Esophagus squamous epithelium (tissue), 5 donors: Measurements from ENCODE around the gene LPP. TPM values are rescaled to one million over a fixed set of nuclear protein-coding genes. Genes with fewer than 3 reads are reported as not detected.

Experiments used
- DNase-seq: peaks from one replicate; lab custom pipeline; 2025; lab: John Stamatoyannopoulos, UW
- H3K27ac ChIP-seq, 4 donors: fragments of 200-600 bp; sonication (generic); one replicate each; pipeline ENCODE4 v1.5.1; 2016 to 2019; ENCODE audit warnings: mild to moderate bottlenecking in 1 of 4
- H3K27me3 ChIP-seq, 4 donors: fragments of 200-600 bp; sonication (generic); 1 replicate in 3 of 4; 2 replicates in 1 of 4; pipeline versions ENCODE4 v1.5.1 to v1.6.0; 2017 to 2021; ENCODE audit warnings: antibody characterized with exemption in 1 of 4
- H3K36me3 ChIP-seq, 3 donors: fragments of 200-600 bp; sonication (generic); one replicate each; pipeline ENCODE4 v1.5.1; 2016 to 2019
- H3K4me1 ChIP-seq, 3 donors: fragments of 200-600 bp; sonication (generic); one replicate each; pipeline ENCODE4 v1.5.1; 2017 to 2019
- H3K4me3 ChIP-seq, 4 donors: fragments of 200-600 bp; sonication (generic); 1 replicate in 3 of 4; 2 replicates in 1 of 4; pipeline ENCODE4 v1.5.1; 2016 to 2019; ENCODE audit warnings: mild to moderate bottlenecking in 2 of 4, moderate library complexity in 1 of 4
- H3K9me3 ChIP-seq, 3 donors: fragments of 200-600 bp; sonication (generic); one replicate each; pipeline ENCODE4 v1.5.1; 2016 to 2019
- CTCF ChIP-seq, 6 experiments: fragments of 450-650 bp in 4 of 6; fragments of 200-600 bp in 2 of 6; sonication (generic) in 2 of 6; IDR thresholded peaks; one replicate each; pipeline ENCODE4 v1.5.1; 2016 to 2019; ENCODE audit warnings: antibody characterized with exemption in 6 of 6, mild to moderate bottlenecking in 4 of 6, moderate library complexity in 4 of 6
- POLR2A ChIP-seq, 4 donors: fragments of 450-650 bp; IDR thresholded peaks; one replicate each; pipeline ENCODE4 v1.6.1; 2017; ENCODE audit warnings: antibody characterized with exemption in 4 of 4, mild to moderate bottlenecking in 4 of 4, moderate library complexity in 3 of 4
- WGBS, 2 donors: methylation state at CpG; one replicate each; pipeline ENCODE4 v1.1.5; 2018; 5-methylcytosine and 5-hydroxymethylcytosine counted together
- intact Hi-C: fragments of 100-400 bp; cut with DNase I; formaldehyde crosslinking; loops from one replicate; pipeline ENCODE4 v1.15.0; 2022
- total RNA-seq, 4 donors: library from RNA; depleted of rRNA; stranded (reverse); fragments of >200 nt; gene quantifications; one replicate each; pipeline ENCODE4 v1.1.0, GENCODE V29; 2016
- donor health status: DM: yes; HTN: yes; CAD: no.

The LPP gene
- total RNA-seq, 4 donors from 2014 or later = 41.4 to 369 (median 97.3) TPM

GRCh38 chr3:188261011-188261410 is 107.1 kb downstream of the LPP start:
- H3K4me1 ChIP-seq = peaks cover 0 to 72% (median 21%) of the 10 kb centered on the region in 3 donors
- peak overlapping the region; percentile 35 to 89 (median 77) for H3K27ac ChIP-seq
- intact Hi-C loops = no loop called here
- no peaks in the 10 kb centered on the region for H3K27me3 ChIP-seq
- H3K4me3 ChIP-seq = no peak overlapping the region
- no peaks in the 10 kb centered on the region for H3K9me3 ChIP-seq
- TF ChIP-seq POLR2A (IDR thresholded peaks at IDR 0.05) = no peak
- no peak for TF ChIP-seq CTCF (IDR thresholded peaks at IDR 0.05)
- no peaks in the 10 kb centered on the region for H3K36me3 ChIP-seq
- 76% methylated on average over 4 of the region's 4 CpGs for WGBS, 2 donors
- no peak for DNase-seq

DNA sequence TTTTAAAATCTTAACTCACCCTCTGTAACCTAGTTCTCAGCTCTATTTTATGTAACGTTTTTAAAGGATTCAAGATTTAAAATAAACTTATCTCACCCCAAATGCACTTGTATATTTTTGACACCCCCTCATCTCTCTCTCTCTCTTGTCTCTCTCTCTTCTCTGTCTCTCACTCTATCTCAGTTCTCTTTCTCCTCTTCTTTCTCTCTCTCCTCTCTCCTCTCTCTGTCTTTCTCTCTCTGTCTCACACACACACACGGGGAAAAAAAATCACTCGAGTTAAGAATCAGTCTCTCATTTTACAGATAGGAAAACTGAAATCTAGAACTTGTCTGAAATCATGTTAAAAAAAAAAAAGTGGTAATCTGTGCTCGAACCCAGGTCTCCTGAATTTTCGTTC is 108.5 kb downstream of the LPP start:
- H3K4me1 ChIP-seq = peaks cover 0 to 78% (median 23%) of the 10 kb centered on the region in 3 donors

GRCh38 chr3:188262913-188263683 is 109.1 kb downstream of the LPP start:
- no peak overlapping the region for H3K4me3 ChIP-seq
- H3K27me3 ChIP-seq = no peaks in the 10 kb centered on the region
- TF ChIP-seq CTCF (IDR thresholded peaks at IDR 0.05) = no peak
- TF ChIP-seq POLR2A (IDR thresholded peaks at IDR 0.05) = no peak
- DNase-seq = no peak
- 56 to 60% methylated on average over 8 of the region's 8 CpGs for WGBS, 2 donors
- no peaks in the 10 kb centered on the region for H3K9me3 ChIP-seq
- H3K27ac ChIP-seq = peak overlapping the region; percentile 62 to 89 (median 86)
- intact Hi-C loops = no loop called here
- H3K4me1 ChIP-seq = peaks cover 0 to 78% (median 22%) of the 10 kb centered on the region in 3 donors
- H3K36me3 ChIP-seq = no peaks in the 10 kb centered on the region

More for the DNA sequence above, 108.5 kb downstream of the LPP start:
- no peak for DNase-seq
- intact Hi-C loops = no loop called here
- TF ChIP-seq CTCF (IDR thresholded peaks at IDR 0.05) (no peak), POLR2A (IDR thresholded peaks at IDR 0.05) (no peak)
- 56 to 72% methylated on average over 5 of the region's 5 CpGs for WGBS, 2 donors
- Histone ChIP-seq H3K27ac (peak overlapping the region; percentile 43 to 89 (median 77)), H3K27me3 (no peaks in the 10 kb centered on the region), H3K9me3 (no peaks in the 10 kb centered on the region), H3K36me3 (no peaks in the 10 kb centered on the region), H3K4me3 (no peak overlapping the region)

GRCh38 chr3:188264226-188265207 is 110.6 kb downstream of the LPP start:
- no peak for DNase-seq
- Histone ChIP-seq H3K27ac (peak overlapping the region; percentile 62 to 89 (median 86)), H3K36me3 (no peaks in the 10 kb centered on the region), H3K4me3 (no peak overlapping the region), H3K27me3 (no peaks in the 10 kb centered on the region), H3K9me3 (no peaks in the 10 kb centered on the region), H3K4me1 (peaks cover 0 to 73% (median 18%) of the 10 kb centered on the region in 3 donors)
- intact Hi-C loops = no loop called here
- no peak for TF ChIP-seq POLR2A (IDR thresholded peaks at IDR 0.05)
- no peak for TF ChIP-seq CTCF (IDR thresholded peaks at IDR 0.05)
- 66 to 68% methylated on average over 7 of the region's 7 CpGs for WGBS, 2 donors
